GM12875 (cell line): ENCODE results near the gene UBE2I.

Experiments used
- H3K4me3 ChIP-seq: one replicate; pipeline ENCODE4 v1.5.1; 2011; ENCODE audit warnings: low read depth, low read length, control low read depth
- CTCF ChIP-seq: IDR thresholded peaks from 2 replicates; pipeline ENCODE4 v1.5.1; 2011; ENCODE audit warnings: low read depth, mild to moderate bottlenecking, control low read depth, inconsistent platforms, low read length, moderate library complexity, borderline replicate concordance; ENCODE audit not compliant: insufficient read depth

The UBE2I gene

DNA sequence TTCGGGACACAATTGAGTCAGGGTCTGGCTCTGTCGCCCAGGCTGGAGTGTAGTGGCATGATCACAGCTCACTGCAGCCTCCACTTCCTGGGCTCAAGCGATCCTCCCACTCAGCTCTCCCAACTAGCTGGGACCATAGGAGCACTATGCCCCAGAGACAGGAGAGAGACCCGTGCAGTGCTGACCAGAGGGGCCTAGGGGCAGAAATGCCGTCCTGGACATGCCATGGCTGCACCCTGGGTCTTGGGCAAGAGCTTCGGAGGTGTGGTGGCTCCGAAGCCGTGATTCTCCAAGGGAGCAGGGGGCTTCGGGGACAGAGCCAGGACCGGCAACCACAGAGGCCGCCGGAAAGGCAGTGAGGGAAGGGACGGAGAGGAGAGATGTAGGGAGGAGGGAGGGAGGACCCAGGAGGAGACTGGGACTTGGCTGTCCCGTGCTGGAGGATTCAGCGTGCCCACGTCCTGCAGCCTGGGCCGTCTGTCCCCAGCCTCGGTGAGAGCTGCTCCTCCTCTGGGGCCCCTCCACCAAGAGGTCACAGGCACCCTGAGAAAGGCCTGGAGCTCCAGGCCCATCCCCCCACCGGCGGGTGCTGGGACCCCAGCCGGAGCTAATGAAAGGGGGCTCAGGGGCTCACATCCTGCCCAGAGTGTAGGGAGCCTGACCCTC, 31.7 kb upstream of the UBE2I start:
- no peak for TF ChIP-seq CTCF
- no peak overlapping the region for H3K4me3 ChIP-seq

GRCh38 chr16:1278477-1278876, 31.0 kb upstream of the UBE2I start:
- H3K4me3 ChIP-seq, result no peak overlapping the region
- TF ChIP-seq CTCF, result no peak

DNA sequence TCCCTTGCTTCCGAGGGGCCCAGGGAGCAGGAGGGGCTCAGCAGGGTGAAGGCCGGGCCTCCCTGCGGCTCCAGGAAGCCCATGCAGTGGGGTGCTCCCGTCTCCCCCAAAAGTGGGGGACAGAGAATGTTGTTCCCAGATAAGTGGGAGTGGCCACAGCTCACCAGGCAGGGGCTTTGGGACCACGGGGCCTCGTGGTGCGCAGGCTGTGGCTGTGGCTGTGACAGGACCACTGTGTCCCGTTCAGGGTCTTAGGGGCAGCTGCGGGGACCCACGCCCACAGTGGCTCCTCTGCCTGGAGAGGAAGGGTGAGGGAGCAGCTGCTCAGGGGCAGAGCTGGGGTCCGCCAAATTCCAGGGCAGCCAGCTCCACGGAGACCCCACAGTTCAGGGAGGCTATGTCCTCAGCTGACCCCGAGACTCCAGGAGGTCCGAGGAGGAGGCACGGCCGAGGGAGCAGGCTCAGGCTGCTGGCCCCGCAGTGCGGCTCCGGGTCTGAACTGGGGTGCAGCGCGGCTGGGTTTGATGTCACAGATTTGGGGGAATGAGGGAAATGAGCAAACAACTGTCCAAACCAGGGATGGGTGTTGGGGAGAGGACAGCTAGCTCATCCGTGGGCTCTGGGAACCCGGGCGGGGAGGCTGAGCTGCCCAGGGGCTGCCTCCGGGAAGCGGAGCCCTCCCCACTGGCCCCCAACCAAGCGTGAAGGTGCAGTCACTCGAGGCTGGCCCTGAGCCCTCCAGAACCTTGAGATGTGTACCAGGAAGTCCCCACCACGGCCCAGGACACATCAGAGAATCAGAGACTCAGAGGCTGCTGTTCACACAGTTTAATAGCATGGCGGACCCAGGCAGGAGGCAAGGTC, 30.1 kb upstream of the UBE2I start:
- TF ChIP-seq CTCF, result no peak

GRCh38 chr16:1279945-1280589, 29.4 kb upstream of the UBE2I start:
- H3K4me3 ChIP-seq, result no peak overlapping the region
- no peak for TF ChIP-seq CTCF

More for the DNA sequence above, 30.1 kb upstream of the UBE2I start:
- no peak overlapping the region for H3K4me3 ChIP-seq

DNA sequence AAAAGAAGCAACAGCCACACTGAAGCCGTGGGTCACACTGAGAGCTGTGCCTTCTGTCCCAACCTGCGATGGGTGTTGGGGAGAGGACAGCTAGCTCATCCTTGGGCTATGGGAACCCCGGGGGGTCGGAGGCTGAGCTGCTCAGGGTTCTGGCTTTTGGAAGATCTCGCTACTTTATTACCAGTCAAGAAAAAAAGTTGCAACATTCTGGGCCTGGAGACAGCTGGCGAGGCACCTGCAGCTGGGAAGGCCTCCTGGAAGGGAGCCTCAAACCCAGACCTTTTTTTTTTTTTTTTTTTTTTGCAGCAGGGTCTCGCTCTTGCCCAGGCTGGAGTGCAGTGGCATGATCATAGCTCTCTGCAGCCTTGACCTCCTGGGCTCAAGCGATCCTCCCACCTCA, 28.7 kb upstream of the UBE2I start:
- no peak for TF ChIP-seq CTCF
- H3K4me3 ChIP-seq, result no peak overlapping the region

- no peak overlapping the region for H3K4me3 ChIP-seq
- TF ChIP-seq CTCF, result no peak
Measured at GRCh38 chr16:1281517-1281916, 27.9 kb upstream of the UBE2I start.
